Uterus (tissue), 4 donors: ENCODE measurements around the gene AXDND1. TPM values are rescaled to one million over a fixed set of nuclear protein-coding genes. Genes with fewer than 3 reads are reported as not detected.
"Not testable (repeated sequence)": the region's sequence is repeated elsewhere in the genome, so short reads cannot be mapped to it uniquely, and the experiment has no call there.

Experiments
- DNase-seq, 2 donors: peaks; one replicate each; pipeline ENCODE4 v3.0.0-alpha.2; 2019 to 2020
- H3K27ac ChIP-seq, 2 donors: fragments of 200-600 bp; sonication (generic); 1 replicate in 1 of 2; 2 replicates in 1 of 2; pipeline ENCODE4 v1.5.1; 2016 to 2018
- H3K27me3 ChIP-seq, 2 donors: fragments of 200-600 bp; sonication (generic); one replicate each; pipeline ENCODE4 v1.5.1; 2018 to 2019; ENCODE audit warnings: control low read depth in 1 of 2
- H3K36me3 ChIP-seq, 2 donors: fragments of 200-600 bp; sonication (generic); one replicate each; pipeline ENCODE4 v1.5.1; 2019; ENCODE audit warnings: control low read depth in 1 of 2
- H3K4me1 ChIP-seq, 2 donors: fragments of 200-600 bp; sonication (generic); one replicate each; pipeline ENCODE4 v1.5.1; 2018 to 2019; ENCODE audit warnings: control low read depth in 1 of 2
- H3K4me3 ChIP-seq, 2 donors: fragments of 200-600 bp; sonication (generic); 1 replicate in 1 of 2; 2 replicates in 1 of 2; pipeline ENCODE4 v1.5.1; 2018 to 2019; ENCODE audit warnings: mild to moderate bottlenecking in 1 of 2
- H3K9me3 ChIP-seq, 2 donors: fragments of 200-600 bp; sonication (generic); one replicate each; pipeline ENCODE4 v1.5.1; 2019; ENCODE audit warnings: control low read depth in 1 of 2
- CTCF ChIP-seq, 4 experiments: fragments of 200-600 bp in 2 of 4; fragments of 450-650 bp in 2 of 4; sonication (generic) in 2 of 4; IDR thresholded peaks; one replicate each; pipeline ENCODE4 v1.5.1; 2016 to 2019; ENCODE audit warnings: antibody characterized with exemption in 4 of 4, mild to moderate bottlenecking in 2 of 4, moderate library complexity in 1 of 4
- POLR2A ChIP-seq, 2 donors: fragments of 450-650 bp; IDR thresholded peaks; one replicate each; pipeline ENCODE4 v1.6.1; 2016; ENCODE audit warnings: antibody characterized with exemption in 2 of 2, mild to moderate bottlenecking in 1 of 2, moderate library complexity in 1 of 2
- intact Hi-C: fragments of 100-400 bp; cut with DNase I; formaldehyde crosslinking; loops from one replicate; pipeline ENCODE4 v1.15.1; 2023; ENCODE audit warnings: low total_unique reads
- total RNA-seq, 4 donors: library from RNA; depleted of rRNA in 3 of 4; stranded (reverse); fragments of >200 nt in 3 of 4; gene quantifications; one replicate each; pipeline versions ENCODE4 v1.1.0 to v1.2.4, GENCODE V29; 2014 to 2023
- donor health status: DM: yes; HTN: yes; CAD: no.

AXDND1 gene
- total RNA-seq, 4 donors from 2014 or later: 0.34 to 1.8 (median 0.55) TPM; not detected in 1

- Histone ChIP-seq H3K27ac (no peak overlapping the region), H3K36me3 (no peaks in the 10 kb centered on the region), H3K9me3 (no peaks in the 10 kb centered on the region), H3K4me3 (no peak overlapping the region), H3K27me3 (no peaks in the 10 kb centered on the region), H3K4me1 (no peaks in the 10 kb centered on the region)
- TF ChIP-seq POLR2A (IDR thresholded peaks at IDR 0.05) (no peak), CTCF (IDR thresholded peaks at IDR 0.05) (no peak)
- intact Hi-C loops: no loop called here
- no peak for DNase-seq
Observed at GRCh38 chr1:179509384-179509783, 143.6 kb downstream of the AXDND1 start.

GRCh38 chr1:179510038-179510437, 144.3 kb downstream of the AXDND1 start:
- H3K36me3 ChIP-seq: no peaks in the 10 kb centered on the region
- no peak for DNase-seq
- TF ChIP-seq CTCF (IDR thresholded peaks at IDR 0.05) (no peak), POLR2A (IDR thresholded peaks at IDR 0.05) (no peak)
- no peak overlapping the region for H3K27ac ChIP-seq
- no peak overlapping the region for H3K4me3 ChIP-seq
- no peaks in the 10 kb centered on the region for H3K9me3 ChIP-seq
- H3K4me1 ChIP-seq: no peaks in the 10 kb centered on the region
- intact Hi-C loops: no loop called here
- H3K27me3 ChIP-seq: no peaks in the 10 kb centered on the region

GRCh38 chr1:179516976-179517705, 151.4 kb downstream of the AXDND1 start:
- Histone ChIP-seq H3K27me3 (no peaks in the 10 kb centered on the region), H3K9me3 (no peaks in the 10 kb centered on the region)
- intact Hi-C loops: no loop called here

GRCh38 chr1:179518544-179518943, 152.8 kb downstream of the AXDND1 start:
- DNase-seq, H3K27me3 ChIP-seq, H3K9me3 ChIP-seq, H3K4me3 ChIP-seq, H3K36me3 ChIP-seq, H3K27ac ChIP-seq, H3K4me1 ChIP-seq, intact Hi-C loops: not testable (repeated sequence)

More at GRCh38 chr1:179516976-179517705, 151.4 kb downstream of the AXDND1 start:
- Histone ChIP-seq H3K4me1 (no peaks in the 10 kb centered on the region), H3K27ac (no peak overlapping the region), H3K4me3 (no peak overlapping the region), H3K36me3 (no peaks in the 10 kb centered on the region)
- no peak for DNase-seq
- TF ChIP-seq POLR2A (IDR thresholded peaks at IDR 0.05) (no peak), CTCF (IDR thresholded peaks at IDR 0.05) (no peak)

GRCh38 chr1:179529482-179530195, 163.9 kb downstream of the AXDND1 start:
- Histone ChIP-seq H3K4me3 (no peak overlapping the region), H3K9me3 (no peaks in the 10 kb centered on the region), H3K36me3 (no peaks in the 10 kb centered on the region), H3K27ac (no peak overlapping the region), H3K4me1 (no peaks in the 10 kb centered on the region), H3K27me3 (no peaks in the 10 kb centered on the region)
- intact Hi-C loops: no loop called here
- DNase-seq: no peak
- no peak for TF ChIP-seq CTCF (IDR thresholded peaks at IDR 0.05)
- TF ChIP-seq POLR2A (IDR thresholded peaks at IDR 0.05): no peak
